Measurements from ENCODE around the gene TNS1.

TNS1 gene

GRCh38 chr2:217806482-217806765, 196.4 kb downstream of the TNS1 start:
- peaks cover 5% of the 10 kb centered on the region for H3K27me3 Mint-ChIP-seq
- no peak overlapping the region for H3K4me3 Mint-ChIP-seq
- H3K9me3 Mint-ChIP-seq: peaks cover 7% of the 10 kb centered on the region
- intact Hi-C loops (cut with micrococcal nuclease): no loop called here
- H3K36me3 Mint-ChIP-seq (ENCODE audit: low read depth): peaks cover 54% of the 10 kb centered on the region
- H3K27ac Mint-ChIP-seq: peak overlapping the region; percentile 33
- peaks cover 31% of the 10 kb centered on the region for H3K4me1 Mint-ChIP-seq (ENCODE audit: low read depth)

GRCh38 chr2:217805668-217806481, 196.9 kb downstream of the TNS1 start:
- peaks cover 36% of the 10 kb centered on the region for H3K4me1 Mint-ChIP-seq (ENCODE audit: low read depth)
- peak overlapping the region; percentile 54 for H3K27ac Mint-ChIP-seq
- peaks cover 53% of the 10 kb centered on the region for H3K36me3 Mint-ChIP-seq (ENCODE audit: low read depth)
- peaks cover 5% of the 10 kb centered on the region for H3K27me3 Mint-ChIP-seq
- peaks cover 7% of the 10 kb centered on the region for H3K9me3 Mint-ChIP-seq
- intact Hi-C loops (cut with micrococcal nuclease): no loop called here
- no peak overlapping the region for H3K4me3 Mint-ChIP-seq

GRCh38 chr2:217804791-217805667, 197.8 kb downstream of the TNS1 start:
- Mint-ChIP-seq H3K27ac (peak overlapping the region; percentile 54), H3K4me3 (no peak overlapping the region)
- intact Hi-C loops (cut with micrococcal nuclease): no loop called here

GRCh38 chr2:217804338-217804737, 198.5 kb downstream of the TNS1 start:
- peaks cover 5% of the 10 kb centered on the region for H3K9me3 Mint-ChIP-seq
- peaks cover 44% of the 10 kb centered on the region for H3K36me3 Mint-ChIP-seq (ENCODE audit: low read depth)
- peaks cover 10% of the 10 kb centered on the region for H3K27me3 Mint-ChIP-seq
- no peak overlapping the region for H3K27ac Mint-ChIP-seq
- H3K4me3 Mint-ChIP-seq: no peak overlapping the region
- peaks cover 50% of the 10 kb centered on the region for H3K4me1 Mint-ChIP-seq (ENCODE audit: low read depth)
- intact Hi-C loops (cut with micrococcal nuclease): no loop called here

More at GRCh38 chr2:217804791-217805667, 197.8 kb downstream of the TNS1 start:
- H3K27me3 Mint-ChIP-seq: peaks cover 10% of the 10 kb centered on the region
- peaks cover 43% of the 10 kb centered on the region for H3K4me1 Mint-ChIP-seq (ENCODE audit: low read depth)
- peaks cover 7% of the 10 kb centered on the region for H3K9me3 Mint-ChIP-seq
- peaks cover 51% of the 10 kb centered on the region for H3K36me3 Mint-ChIP-seq (ENCODE audit: low read depth)

GRCh38 chr2:217803653-217803960, 199.2 kb downstream of the TNS1 start:
- Mint-ChIP-seq H3K27me3 (peaks cover 8% of the 10 kb centered on the region), H3K36me3 (ENCODE audit: low read depth) (peaks cover 37% of the 10 kb centered on the region), H3K4me3 (no peak overlapping the region), H3K4me1 (ENCODE audit: low read depth) (peaks cover 56% of the 10 kb centered on the region), H3K27ac (no peak overlapping the region), H3K9me3 (no peaks in the 10 kb centered on the region)
- intact Hi-C loops (cut with micrococcal nuclease): no loop called here

GRCh38 chr2:217802876-217803652, 199.7 kb downstream of the TNS1 start:
- intact Hi-C loops (cut with micrococcal nuclease): no loop called here
- H3K27me3 Mint-ChIP-seq: peaks cover 8% of the 10 kb centered on the region
- no peak overlapping the region for H3K4me3 Mint-ChIP-seq
- H3K27ac Mint-ChIP-seq: no peak overlapping the region
- H3K36me3 Mint-ChIP-seq (ENCODE audit: low read depth): peaks cover 31% of the 10 kb centered on the region
- no peaks in the 10 kb centered on the region for H3K9me3 Mint-ChIP-seq
- H3K4me1 Mint-ChIP-seq (ENCODE audit: low read depth): peaks cover 56% of the 10 kb centered on the region

GRCh38 chr2:217802266-217802665, 200.5 kb downstream of the TNS1 start:
- Mint-ChIP-seq H3K4me1 (ENCODE audit: low read depth) (peaks cover 60% of the 10 kb centered on the region), H3K9me3 (no peaks in the 10 kb centered on the region), H3K4me3 (no peak overlapping the region), H3K27me3 (peaks cover 8% of the 10 kb centered on the region), H3K36me3 (ENCODE audit: low read depth) (peaks cover 31% of the 10 kb centered on the region), H3K27ac (no peak overlapping the region)
- intact Hi-C loops (cut with micrococcal nuclease): no loop called here

GRCh38 chr2:217801711-217802110, 201.1 kb downstream of the TNS1 start:
- peaks cover 8% of the 10 kb centered on the region for H3K27me3 Mint-ChIP-seq
- H3K4me1 Mint-ChIP-seq (ENCODE audit: low read depth): peaks cover 61% of the 10 kb centered on the region
- H3K9me3 Mint-ChIP-seq: no peaks in the 10 kb centered on the region
- peak overlapping the region; percentile 29 for H3K27ac Mint-ChIP-seq
- intact Hi-C loops (cut with micrococcal nuclease): no loop called here
- peaks cover 31% of the 10 kb centered on the region for H3K36me3 Mint-ChIP-seq (ENCODE audit: low read depth)
- H3K4me3 Mint-ChIP-seq: no peak overlapping the region

- no peak overlapping the region for H3K4me3 Mint-ChIP-seq
- H3K27me3 Mint-ChIP-seq: peaks cover 8% of the 10 kb centered on the region
These were observed 201.7 kb downstream of the TNS1 start for GRCh38 chr2:217801115-217801531.

GRCh38 chr2:217800433-217801114, 202.2 kb downstream of the TNS1 start:
- intact Hi-C loops (cut with micrococcal nuclease): no loop called here
- peaks cover 8% of the 10 kb centered on the region for H3K27me3 Mint-ChIP-seq
- H3K9me3 Mint-ChIP-seq: no peaks in the 10 kb centered on the region
- H3K4me3 Mint-ChIP-seq: no peak overlapping the region
- H3K27ac Mint-ChIP-seq: peak overlapping the region; percentile 29
- peaks cover 56% of the 10 kb centered on the region for H3K4me1 Mint-ChIP-seq (ENCODE audit: low read depth)
- peaks cover 28% of the 10 kb centered on the region for H3K36me3 Mint-ChIP-seq (ENCODE audit: low read depth)

More at GRCh38 chr2:217801115-217801531, 201.7 kb downstream of the TNS1 start:
- Mint-ChIP-seq H3K9me3 (no peaks in the 10 kb centered on the region), H3K27ac (peak overlapping the region; percentile 29), H3K36me3 (ENCODE audit: low read depth) (peaks cover 31% of the 10 kb centered on the region), H3K4me1 (ENCODE audit: low read depth) (peaks cover 61% of the 10 kb centered on the region)
- intact Hi-C loops (cut with micrococcal nuclease): no loop called here

- intact Hi-C loops (cut with micrococcal nuclease): loop anchor here (10.0 kb wide), 1 partner anchor 45 kb away; no protein-coding TSS in a partner anchor
- Mint-ChIP-seq H3K27me3 (peaks cover 8% of the 10 kb centered on the region), H3K4me3 (no peak overlapping the region), H3K4me1 (ENCODE audit: low read depth) (peaks cover 48% of the 10 kb centered on the region), H3K27ac (peak overlapping the region; percentile 81), H3K36me3 (ENCODE audit: low read depth) (peaks cover 25% of the 10 kb centered on the region), H3K9me3 (no peaks in the 10 kb centered on the region)
These were observed 203.0 kb downstream of the TNS1 start for GRCh38 chr2:217799563-217800432.

GRCh38 chr2:217798743-217799562, 203.8 kb downstream of the TNS1 start:
- H3K27me3 Mint-ChIP-seq: peaks cover 5% of the 10 kb centered on the region
- peak overlapping the region; percentile 81 for H3K27ac Mint-ChIP-seq
- H3K9me3 Mint-ChIP-seq: no peaks in the 10 kb centered on the region
- H3K36me3 Mint-ChIP-seq (ENCODE audit: low read depth): peaks cover 18% of the 10 kb centered on the region
- intact Hi-C loops (cut with micrococcal nuclease): loop anchor here (10.0 kb wide), 1 partner anchor 46 kb away; no protein-coding TSS in a partner anchor
- peaks cover 41% of the 10 kb centered on the region for H3K4me1 Mint-ChIP-seq (ENCODE audit: low read depth)
- no peak overlapping the region for H3K4me3 Mint-ChIP-seq

Data from dendritic cell treated with granulocyte-macrophage colony-stimulating factor and Interleukin-4, amounts not matched to agents 40 ng/mL and 50 ng/mL, for 4 days (primary cell).